Stimulated activated memory B cell treated with anti-CD40 and anti-IgM and Interleukin-4, amounts not matched to agents 10 μg/mL and 1 μg/mL and 100 μg/mL, for 72 hours (primary cell): ENCODE data around the gene SLC5A4.
"Not testable (repeated sequence)": the region's sequence is repeated elsewhere in the genome, so short reads cannot be mapped to it uniquely, and the experiment has no call there.

Experiments used
- ATAC-seq: fragments of 150-1000 bp; cut with Tn5 transposase; 2 replicates; pipeline ENCODE4 v1.10.0; 2021
- H3K27ac Mint-ChIP-seq: one replicate; pipeline ENCODE4 v1.8.0; 2022; ENCODE audit warnings: mild to moderate bottlenecking, mixed read lengths
- H3K27me3 Mint-ChIP-seq: one replicate; pipeline ENCODE4 v1.8.0; 2022; ENCODE audit warnings: mixed read lengths
- H3K36me3 Mint-ChIP-seq: one replicate; pipeline ENCODE4 v1.8.0; 2022; ENCODE audit warnings: mixed read lengths
- H3K4me1 Mint-ChIP-seq: one replicate; pipeline ENCODE4 v1.8.0; 2022; ENCODE audit warnings: mixed read lengths
- H3K4me3 Mint-ChIP-seq: one replicate; pipeline ENCODE4 v1.8.0; 2022; ENCODE audit warnings: mild to moderate bottlenecking, moderate library complexity, mixed read lengths
- H3K9me3 Mint-ChIP-seq: one replicate; pipeline ENCODE4 v1.8.0; 2022; ENCODE audit warnings: mixed read lengths

Gene SLC5A4

GRCh38 chr22:32255217-32255616 is at the start of gene SLC5A4:
SLC5A4 (minus strand) TSS chr22:32255347; CDS start chr22:32255329, 18 bp downstream.
- peaks cover 4% of the 10 kb centered on the region for H3K9me3 Mint-ChIP-seq
- H3K36me3 Mint-ChIP-seq = no peaks in the 10 kb centered on the region
- H3K27me3 Mint-ChIP-seq = peaks cover 50% of the 10 kb centered on the region
- no peaks in the 10 kb centered on the region for H3K4me1 Mint-ChIP-seq
- H3K4me3 Mint-ChIP-seq = no peak within 1 kb of the TSS
- ATAC-seq = no peak
- H3K27ac Mint-ChIP-seq = no peak within 1 kb of the TSS

GRCh38 chr22:32293921-32294320 is 38.8 kb upstream of the SLC5A4 start:
- H3K36me3 Mint-ChIP-seq, H3K4me3 Mint-ChIP-seq, H3K27ac Mint-ChIP-seq, H3K9me3 Mint-ChIP-seq, ATAC-seq, H3K4me1 Mint-ChIP-seq: not testable (repeated sequence)
- H3K27me3 Mint-ChIP-seq = peaks cover 20% of the 10 kb centered on the region

- Mint-ChIP-seq H3K4me3 (no peak overlapping the region), H3K27me3 (peaks cover 30% of the 10 kb centered on the region), H3K4me1 (no peaks in the 10 kb centered on the region), H3K9me3 (peaks cover 3% of the 10 kb centered on the region), H3K36me3 (no peaks in the 10 kb centered on the region), H3K27ac (no peak overlapping the region)
- ATAC-seq = no peak
Observed at GRCh38 chr22:32286290-32286840, 31.2 kb upstream of the SLC5A4 start.

DNA sequence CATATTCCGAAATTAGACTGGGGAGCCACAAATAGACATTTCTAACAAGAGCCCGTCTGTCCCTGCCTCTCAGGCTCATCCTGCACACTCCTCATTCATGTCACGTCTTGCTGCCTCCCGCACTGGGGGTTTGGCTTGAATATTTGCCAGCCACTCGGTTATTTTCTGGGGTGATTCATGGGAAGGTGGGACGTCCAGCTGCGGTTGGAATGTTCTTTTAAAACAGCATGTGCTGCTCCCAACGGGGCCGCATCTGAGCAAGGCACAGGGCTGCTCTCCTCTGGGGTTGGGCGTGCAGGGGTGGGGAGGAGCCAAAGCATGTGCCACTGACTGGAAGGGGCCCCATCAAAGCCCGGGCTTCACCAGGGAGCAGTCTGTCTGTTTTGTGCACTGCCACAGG is 25.9 kb upstream of the SLC5A4 start:
- Mint-ChIP-seq H3K27me3 (peaks cover 28% of the 10 kb centered on the region), H3K4me1 (no peaks in the 10 kb centered on the region), H3K36me3 (no peaks in the 10 kb centered on the region), H3K9me3 (peaks cover 3% of the 10 kb centered on the region), H3K4me3 (no peak overlapping the region), H3K27ac (no peak overlapping the region)
- ATAC-seq = no peak

DNA sequence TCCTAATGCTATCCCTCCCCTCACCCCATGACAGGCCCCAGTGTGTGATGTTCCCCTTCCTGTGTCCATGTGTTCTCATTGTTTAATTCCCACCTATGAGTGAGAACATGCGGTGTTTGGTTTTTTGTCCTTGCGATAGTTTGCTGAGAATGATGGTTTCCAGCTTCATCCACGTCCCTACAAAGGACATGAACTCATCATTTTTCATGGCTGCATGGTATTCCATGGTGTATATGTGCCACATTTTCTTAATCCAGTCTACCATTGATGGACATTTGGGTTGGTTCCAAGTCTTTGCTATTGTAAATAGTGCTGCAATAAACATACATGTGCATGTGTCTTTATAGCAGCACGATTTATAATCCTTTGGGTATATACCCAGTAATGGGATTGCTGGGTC is 20.2 kb upstream of the SLC5A4 start:
- H3K4me1 Mint-ChIP-seq, H3K4me3 Mint-ChIP-seq, H3K36me3 Mint-ChIP-seq, H3K9me3 Mint-ChIP-seq, ATAC-seq, H3K27ac Mint-ChIP-seq: not testable (repeated sequence)
- H3K27me3 Mint-ChIP-seq = peaks cover 18% of the 10 kb centered on the region

GRCh38 chr22:32271389-32271788 is 16.2 kb upstream of the SLC5A4 start:
- no peaks in the 10 kb centered on the region for H3K36me3 Mint-ChIP-seq
- H3K27me3 Mint-ChIP-seq = peaks cover 10% of the 10 kb centered on the region
- no peaks in the 10 kb centered on the region for H3K9me3 Mint-ChIP-seq
- no peak overlapping the region for H3K4me3 Mint-ChIP-seq
- no peak for ATAC-seq
- H3K27ac Mint-ChIP-seq = no peak overlapping the region
- H3K4me1 Mint-ChIP-seq = no peaks in the 10 kb centered on the region

- H3K4me3 Mint-ChIP-seq = no peak overlapping the region
- peaks cover 6% of the 10 kb centered on the region for H3K4me1 Mint-ChIP-seq
- no peaks in the 10 kb centered on the region for H3K9me3 Mint-ChIP-seq
- no peak overlapping the region for H3K27ac Mint-ChIP-seq
- no peaks in the 10 kb centered on the region for H3K36me3 Mint-ChIP-seq
- peaks cover 10% of the 10 kb centered on the region for H3K27me3 Mint-ChIP-seq
- no peak for ATAC-seq
Observed at GRCh38 chr22:32270641-32271369, 15.7 kb upstream of the SLC5A4 start.

- H3K4me3 Mint-ChIP-seq = no peak overlapping the region
- peaks cover 10% of the 10 kb centered on the region for H3K27me3 Mint-ChIP-seq
- H3K36me3 Mint-ChIP-seq = no peaks in the 10 kb centered on the region
- no peak for ATAC-seq
- no peak overlapping the region for H3K27ac Mint-ChIP-seq
- no peaks in the 10 kb centered on the region for H3K9me3 Mint-ChIP-seq
- peaks cover 8% of the 10 kb centered on the region for H3K4me1 Mint-ChIP-seq
Observed at GRCh38 chr22:32269316-32269715, 14.2 kb upstream of the SLC5A4 start.

DNA sequence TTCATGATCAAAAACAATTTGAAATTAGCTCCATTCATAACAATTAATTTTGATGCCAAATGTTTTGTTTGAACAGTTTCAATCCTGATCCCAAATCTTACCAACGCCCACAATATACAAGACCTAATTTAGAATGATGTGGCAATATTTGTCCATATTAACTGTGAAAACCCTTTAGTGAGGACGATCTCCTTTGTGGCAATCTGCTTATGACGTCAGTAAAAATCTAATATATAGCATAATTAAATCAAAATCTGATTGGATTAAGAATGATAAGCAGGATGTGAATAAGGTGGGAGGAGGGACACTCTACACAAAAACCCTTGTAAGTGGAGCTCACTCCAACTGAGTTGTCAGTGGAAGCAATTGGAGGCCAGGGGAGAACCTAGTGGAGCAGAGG is 11.9 kb upstream of the SLC5A4 start:
- H3K9me3 Mint-ChIP-seq = no peaks in the 10 kb centered on the region
- H3K27ac Mint-ChIP-seq = no peak overlapping the region
- no peak overlapping the region for H3K4me3 Mint-ChIP-seq
- no peak for ATAC-seq
- peaks cover 9% of the 10 kb centered on the region for H3K27me3 Mint-ChIP-seq
- peaks cover 8% of the 10 kb centered on the region for H3K4me1 Mint-ChIP-seq
- H3K36me3 Mint-ChIP-seq = no peaks in the 10 kb centered on the region

GRCh38 chr22:32265882-32266767 is 11.0 kb upstream of the SLC5A4 start:
- ATAC-seq = peak; percentile 71
- H3K9me3 Mint-ChIP-seq = no peaks in the 10 kb centered on the region
- peaks cover 10% of the 10 kb centered on the region for H3K27me3 Mint-ChIP-seq
- no peaks in the 10 kb centered on the region for H3K36me3 Mint-ChIP-seq
- peaks cover 8% of the 10 kb centered on the region for H3K4me1 Mint-ChIP-seq
- H3K4me3 Mint-ChIP-seq = no peak overlapping the region
- H3K27ac Mint-ChIP-seq = no peak overlapping the region

DNA sequence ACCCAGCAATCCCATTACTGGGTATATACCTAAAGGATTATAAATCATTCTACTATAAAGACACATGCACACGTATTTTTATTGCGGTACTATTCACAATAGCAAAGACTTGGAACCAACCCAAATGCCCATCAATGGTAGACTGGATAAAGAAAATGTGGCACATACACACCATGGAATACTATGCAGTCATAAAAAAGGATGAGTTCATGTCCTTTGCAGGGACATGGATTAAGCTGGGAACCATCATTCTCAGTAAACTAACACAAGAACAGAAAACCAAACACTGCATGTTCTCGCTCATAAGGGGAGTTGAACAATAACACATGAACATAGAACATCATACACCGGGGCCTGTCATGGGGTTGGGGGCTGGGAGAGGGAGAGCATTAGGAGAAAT is 8.5 kb upstream of the SLC5A4 start:
- H3K9me3 Mint-ChIP-seq, H3K36me3 Mint-ChIP-seq, H3K4me1 Mint-ChIP-seq, H3K27ac Mint-ChIP-seq, ATAC-seq, H3K4me3 Mint-ChIP-seq: not testable (repeated sequence)
- H3K27me3 Mint-ChIP-seq = peaks cover 35% of the 10 kb centered on the region

DNA sequence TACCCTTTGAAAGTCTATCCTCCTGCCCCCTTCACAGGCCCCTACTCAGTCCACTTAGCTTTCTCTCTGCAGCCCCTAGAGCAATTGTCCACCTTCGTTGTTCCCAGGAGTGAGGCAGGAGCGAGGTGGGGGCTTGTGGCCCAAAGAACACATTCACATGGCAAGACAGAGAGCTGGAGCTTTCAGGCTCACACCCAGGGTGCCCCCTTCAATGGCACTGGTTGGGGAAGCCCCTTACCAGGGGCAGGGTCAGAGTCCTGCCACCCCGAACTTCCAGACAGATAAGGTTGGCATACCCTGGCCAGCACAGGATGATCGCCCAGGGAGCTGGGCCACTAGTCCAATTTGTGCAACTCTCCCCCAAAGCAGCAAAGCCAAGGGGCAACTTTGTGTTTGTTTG is 6.2 kb upstream of the SLC5A4 start:
- peak; percentile 16 for ATAC-seq
- no peaks in the 10 kb centered on the region for H3K9me3 Mint-ChIP-seq
- H3K27me3 Mint-ChIP-seq = peaks cover 43% of the 10 kb centered on the region
- no peak overlapping the region for H3K4me3 Mint-ChIP-seq
- no peaks in the 10 kb centered on the region for H3K36me3 Mint-ChIP-seq
- peaks cover 8% of the 10 kb centered on the region for H3K4me1 Mint-ChIP-seq
- H3K27ac Mint-ChIP-seq = no peak overlapping the region

DNA sequence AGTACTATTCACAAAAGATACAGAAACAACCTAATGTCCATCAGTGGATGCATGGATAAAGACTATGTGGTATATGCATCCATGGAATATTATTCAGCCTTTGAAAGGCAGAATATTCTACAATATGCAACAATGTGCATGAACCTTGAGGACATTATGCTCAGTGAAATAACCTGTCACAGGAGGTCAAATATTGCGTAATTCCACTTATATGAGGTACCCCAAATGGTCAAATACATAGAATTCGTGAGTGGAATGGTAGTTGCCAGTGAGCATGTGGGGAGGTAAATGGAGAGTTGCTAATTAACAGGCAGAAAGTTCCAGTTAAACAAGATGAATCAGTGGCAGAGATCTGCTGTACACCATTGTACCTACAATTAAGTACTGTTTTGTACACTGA is 3.6 kb upstream of the SLC5A4 start:
- Mint-ChIP-seq H3K9me3 (no peaks in the 10 kb centered on the region), H3K36me3 (no peaks in the 10 kb centered on the region), H3K27ac (no peak overlapping the region), H3K4me1 (no peaks in the 10 kb centered on the region), H3K27me3 (peaks cover 43% of the 10 kb centered on the region), H3K4me3 (no peak overlapping the region)
- no peak for ATAC-seq

DNA sequence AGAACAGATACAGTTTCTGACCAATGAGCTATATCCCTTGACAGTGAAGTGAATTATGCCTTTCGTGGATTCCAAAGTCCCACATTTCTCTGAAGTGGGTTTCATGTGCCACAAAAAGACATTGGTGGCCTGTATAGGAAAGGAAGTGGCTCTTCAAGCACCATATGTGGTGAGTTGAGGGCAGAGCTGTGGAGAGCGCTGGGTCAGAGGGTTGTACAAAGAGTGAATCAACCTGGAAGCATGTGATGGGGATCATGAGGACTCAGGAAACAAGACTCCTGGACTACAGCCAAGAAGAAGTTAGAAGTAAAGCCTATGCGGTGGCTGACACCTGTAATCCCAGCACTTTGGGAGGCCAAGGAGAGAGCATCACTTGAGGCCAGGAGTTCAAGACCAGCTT is 579 bp upstream of the SLC5A4 start:
- H3K27ac Mint-ChIP-seq = no peak overlapping the region
- peaks cover 50% of the 10 kb centered on the region for H3K27me3 Mint-ChIP-seq
- no peak overlapping the region for H3K4me3 Mint-ChIP-seq
- ATAC-seq = no peak
- H3K4me1 Mint-ChIP-seq = no peaks in the 10 kb centered on the region
- peaks cover 2% of the 10 kb centered on the region for H3K9me3 Mint-ChIP-seq
- H3K36me3 Mint-ChIP-seq = no peaks in the 10 kb centered on the region

DNA sequence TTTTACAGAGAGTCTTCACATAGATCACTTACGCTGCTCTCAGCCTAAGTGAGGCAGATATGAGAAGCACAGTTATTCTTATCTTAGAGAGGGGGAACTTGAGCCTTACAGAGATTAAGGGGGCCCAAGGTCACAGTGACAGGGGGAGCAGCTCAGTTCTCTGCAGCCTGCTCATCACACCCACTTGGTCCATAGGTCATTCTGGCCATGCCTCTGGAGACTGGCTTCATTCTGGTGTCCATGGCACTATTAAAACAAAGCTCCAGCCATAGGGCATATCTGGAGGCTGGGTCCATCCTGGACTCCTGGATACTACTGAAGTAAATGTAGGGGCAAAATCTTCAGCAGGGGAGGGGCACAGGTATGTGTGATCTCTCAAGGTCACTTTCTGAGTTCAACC is 5.9 kb downstream of the SLC5A4 start:
- peaks cover 7% of the 10 kb centered on the region for H3K9me3 Mint-ChIP-seq
- no peaks in the 10 kb centered on the region for H3K36me3 Mint-ChIP-seq
- no peaks in the 10 kb centered on the region for H3K4me1 Mint-ChIP-seq
- peaks cover 56% of the 10 kb centered on the region for H3K27me3 Mint-ChIP-seq
- no peak for ATAC-seq
- no peak overlapping the region for H3K4me3 Mint-ChIP-seq
- H3K27ac Mint-ChIP-seq = no peak overlapping the region

DNA sequence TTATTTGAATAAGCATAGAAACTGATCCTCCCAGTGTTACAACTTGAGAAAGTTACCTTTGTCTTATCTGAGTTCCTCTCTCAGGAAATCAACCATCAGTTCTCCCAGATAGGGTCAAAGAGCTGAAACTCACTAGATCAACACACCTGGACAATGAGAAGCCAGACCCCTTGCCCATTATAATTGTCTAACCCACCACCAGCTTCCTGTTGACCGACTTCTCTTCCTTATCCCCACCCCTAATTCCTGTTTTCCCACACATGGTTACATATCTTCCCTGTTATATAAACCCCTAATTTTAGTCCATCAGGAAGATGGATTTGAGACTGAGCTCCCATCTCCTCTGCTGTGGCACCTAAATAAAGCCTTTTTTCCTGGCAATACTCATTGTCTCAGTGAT is 6.9 kb downstream of the SLC5A4 start:
- Mint-ChIP-seq H3K9me3 (peaks cover 7% of the 10 kb centered on the region), H3K36me3 (no peaks in the 10 kb centered on the region), H3K27me3 (peaks cover 54% of the 10 kb centered on the region), H3K27ac (no peak overlapping the region), H3K4me3 (no peak overlapping the region), H3K4me1 (no peaks in the 10 kb centered on the region)
- no peak for ATAC-seq
